SK-N-MC (cell line): ENCODE data around the gene OCA2.

Experiments used
- EZH2 ChIP-seq: fragments of 200-600 bp; sonication (generic); IDR thresholded peaks from one replicate; pipeline ENCODE4 v1.6.1; 2017; ENCODE audit warnings: antibody characterized with exemption
- POLR2AphosphoS5 ChIP-seq: IDR thresholded peaks from 2 replicates; pipeline ENCODE4 v1.6.1; 2012; ENCODE audit warnings: mild to moderate bottlenecking, low read depth, low read length, borderline replicate concordance

DNA sequence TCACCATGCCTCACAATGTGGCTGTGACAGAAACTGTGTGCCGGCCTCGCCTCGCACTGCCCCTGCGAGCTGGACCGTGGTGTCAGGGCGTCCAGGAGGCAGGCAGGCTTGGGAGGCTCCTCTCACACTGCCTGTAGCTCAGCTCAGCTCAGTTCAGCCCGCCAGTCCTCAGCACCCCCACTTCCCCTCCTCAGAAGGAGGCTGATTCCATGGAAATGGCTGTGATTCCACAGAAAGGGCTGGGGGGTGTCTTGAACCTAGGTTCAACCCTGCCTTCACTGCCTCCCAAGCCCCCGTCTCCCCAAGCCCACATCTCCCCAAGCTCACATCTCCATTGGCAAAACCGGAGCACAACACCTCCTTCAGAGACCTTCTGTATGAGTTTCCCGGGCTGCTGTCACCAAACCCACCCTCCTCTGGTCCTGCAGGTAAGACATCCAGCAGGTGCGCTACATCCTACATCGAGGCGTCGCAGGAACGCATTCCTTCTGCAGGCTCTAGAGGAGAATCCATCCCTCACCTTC is 94.0 kb downstream of the OCA2 start:
- TF ChIP-seq EZH2 (no peak), POLR2AphosphoS5 (no peak)
